Measurements from ENCODE around the gene SAV1. TPM values are rescaled to one million over a fixed set of nuclear protein-coding genes. Genes with fewer than 3 reads are reported as not detected.

The SAV1 gene
- total and polyA plus RNA-seq, 10 of the 15 experiments (the other 5 are each of a cell fraction or from before 2014, with no cell fraction given) = 10.1 to 29.1 (median 20.4) TPM

GRCh38 chr14:50624447-50624846, 43.7 kb downstream of the SAV1 start (continued):
- TF ChIP-seq, protein P1, sequence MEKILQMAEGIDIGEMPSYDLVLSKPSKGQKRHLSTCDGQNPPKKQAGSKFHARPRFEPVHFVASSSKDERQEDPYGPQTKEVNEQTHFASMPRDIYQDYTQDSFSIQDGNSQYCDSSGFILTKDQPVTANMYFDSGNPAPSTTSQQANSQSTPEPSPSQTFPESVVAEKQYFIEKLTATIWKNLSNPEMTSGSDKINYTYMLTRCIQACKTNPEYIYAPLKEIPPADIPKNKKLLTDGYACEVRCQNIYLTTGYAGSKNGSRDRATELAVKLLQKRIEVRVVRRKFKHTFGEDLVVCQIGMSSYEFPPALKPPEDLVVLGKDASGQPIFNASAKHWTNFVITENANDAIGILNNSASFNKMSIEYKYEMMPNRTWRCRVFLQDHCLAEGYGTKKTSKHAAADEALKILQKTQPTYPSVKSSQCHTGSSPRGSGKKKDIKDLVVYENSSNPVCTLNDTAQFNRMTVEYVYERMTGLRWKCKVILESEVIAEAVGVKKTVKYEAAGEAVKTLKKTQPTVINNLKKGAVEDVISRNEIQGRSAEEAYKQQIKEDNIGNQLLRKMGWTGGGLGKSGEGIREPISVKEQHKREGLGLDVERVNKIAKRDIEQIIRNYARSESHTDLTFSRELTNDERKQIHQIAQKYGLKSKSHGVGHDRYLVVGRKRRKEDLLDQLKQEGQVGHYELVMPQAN (conservative IDR thresholded peaks at IDR 0.05) = no peak
- TF ChIP-seq NR2C1 (IDR thresholded peaks at IDR 0.05) (0 out of 2 replicates have a peak, but pooled peaks have one; percentile 7), TCF3 (IDR thresholded peaks at IDR 0.05; ENCODE audit: borderline replicate concordance, insufficient read depth, low read depth, low read length) (no peak), CBFB (IDR thresholded peaks at IDR 0.05; ENCODE audit: low read depth) (no peak), DPF2 (IDR thresholded peaks at IDR 0.05) (peak; percentile 73), MEF2A (IDR thresholded peaks at IDR 0.05; ENCODE audit: insufficient read depth, low read depth, low read length) (no peak), CEBPZ (IDR thresholded peaks at IDR 0.05; ENCODE audit: low read depth, low read length) (no peak), JUND (IDR thresholded peaks at IDR 0.05; ENCODE audit: low read depth, low read length) (peak; percentile 54; the same call in 1 of the 2 replicates), BCL11A (IDR thresholded peaks at IDR 0.05; ENCODE audit: low read depth, low read length) (peak; percentile 50; the same call in 1 of the 2 replicates), BCL3 (IDR thresholded peaks at IDR 0.05; ENCODE audit: borderline replicate concordance, insufficient read depth, low read depth, low read length, poor library complexity, severe bottlenecking) (no peak), TCF7 (IDR thresholded peaks at IDR 0.05; ENCODE audit: borderline replicate concordance) (peak; percentile 94), MAX (IDR thresholded peaks at IDR 0.05; ENCODE audit: low read depth, low read length) (no peak), RCOR1 (conservative IDR thresholded peaks at IDR 0.05; ENCODE audit: low read depth, low read length) (no peak), RUNX3 (IDR thresholded peaks at IDR 0.05; ENCODE audit: low read length) (peak; percentile 56), CREM (IDR thresholded peaks at IDR 0.05; ENCODE audit: low read depth) (0 out of 2 replicates have a peak, but pooled peaks have one; percentile 19), JUNB (IDR thresholded peaks at IDR 0.05) (peak; percentile 79), MTA2 (IDR thresholded peaks at IDR 0.05; ENCODE audit: low read depth) (peak; percentile 90), IRF4 (IDR thresholded peaks at IDR 0.05; ENCODE audit: low read depth, low read length) (peak; percentile 64; the same call in 1 of the 2 replicates), SMAD5 (IDR thresholded peaks at IDR 0.05; ENCODE audit: low read depth) (no peak), IKZF1 (conservative IDR thresholded peaks at IDR 0.05) (peak; percentile 36), POLR2AphosphoS2 (IDR thresholded peaks at IDR 0.05; ENCODE audit: low read depth, low read length) (no peak)
- TF ChIP-seq, protein P2, sequence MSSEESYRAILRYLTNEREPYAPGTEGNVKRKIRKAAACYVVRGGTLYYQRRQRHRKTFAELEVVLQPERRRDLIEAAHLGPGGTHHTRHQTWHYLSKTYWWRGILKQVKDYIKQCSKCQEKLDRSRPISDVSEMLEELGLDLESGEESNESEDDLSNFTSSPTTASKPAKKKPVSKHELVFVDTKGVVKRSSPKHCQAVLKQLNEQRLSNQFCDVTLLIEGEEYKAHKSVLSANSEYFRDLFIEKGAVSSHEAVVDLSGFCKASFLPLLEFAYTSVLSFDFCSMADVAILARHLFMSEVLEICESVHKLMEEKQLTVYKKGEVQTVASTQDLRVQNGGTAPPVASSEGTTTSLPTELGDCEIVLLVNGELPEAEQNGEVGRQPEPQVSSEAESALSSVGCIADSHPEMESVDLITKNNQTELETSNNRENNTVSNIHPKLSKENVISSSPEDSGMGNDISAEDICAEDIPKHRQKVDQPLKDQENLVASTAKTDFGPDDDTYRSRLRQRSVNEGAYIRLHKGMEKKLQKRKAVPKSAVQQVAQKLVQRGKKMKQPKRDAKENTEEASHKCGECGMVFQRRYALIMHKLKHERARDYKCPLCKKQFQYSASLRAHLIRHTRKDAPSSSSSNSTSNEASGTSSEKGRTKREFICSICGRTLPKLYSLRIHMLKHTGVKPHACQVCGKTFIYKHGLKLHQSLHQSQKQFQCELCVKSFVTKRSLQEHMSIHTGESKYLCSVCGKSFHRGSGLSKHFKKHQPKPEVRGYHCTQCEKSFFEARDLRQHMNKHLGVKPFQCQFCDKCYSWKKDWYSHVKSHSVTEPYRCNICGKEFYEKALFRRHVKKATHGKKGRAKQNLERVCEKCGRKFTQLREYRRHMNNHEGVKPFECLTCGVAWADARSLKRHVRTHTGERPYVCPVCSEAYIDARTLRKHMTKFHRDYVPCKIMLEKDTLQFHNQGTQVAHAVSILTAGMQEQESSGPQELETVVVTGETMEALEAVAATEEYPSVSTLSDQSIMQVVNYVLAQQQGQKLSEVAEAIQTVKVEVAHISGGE (CRISPR knock-in tag; IDR thresholded peaks at IDR 0.05) = no peak

Measured in GM12878 (cell line).